ENCODE data around the gene SVIL.
"Not testable (repeated sequence)": the region's sequence is repeated elsewhere in the genome, so short reads cannot be mapped to it uniquely, and the experiment has no call there.

Gene SVIL

GRCh38 chr10:29567003-29567402 is 67.8 kb downstream of the SVIL start:
- DNase-seq, result no peak

GRCh38 chr10:29566209-29566608 is 68.6 kb downstream of the SVIL start:
- not testable (repeated sequence) for DNase-seq

- no peak for DNase-seq
These were observed 71.2 kb downstream of the SVIL start for GRCh38 chr10:29563420-29564035.

GRCh38 chr10:29563006-29563405 is 71.8 kb downstream of the SVIL start:
- not testable (repeated sequence) for DNase-seq

GRCh38 chr10:29559996-29560395 is 74.8 kb downstream of the SVIL start:
- no peak for DNase-seq

- no peak for DNase-seq
These were observed 77.1 kb downstream of the SVIL start for GRCh38 chr10:29557665-29558064.

- no peak for DNase-seq
These were observed 78.9 kb downstream of the SVIL start for GRCh38 chr10:29555746-29556481.

- no peak for DNase-seq
These were observed 79.6 kb downstream of the SVIL start for GRCh38 chr10:29555091-29555745.

GRCh38 chr10:29554660-29555059 is 80.1 kb downstream of the SVIL start:
- no peak for DNase-seq

GRCh38 chr10:29553544-29554250 is 81.1 kb downstream of the SVIL start:
- no peak for DNase-seq

GRCh38 chr10:29553116-29553515 is 81.7 kb downstream of the SVIL start:
- not testable (repeated sequence) for DNase-seq

- DNase-seq, result not testable (repeated sequence)
These were observed 85.3 kb downstream of the SVIL start for GRCh38 chr10:29549493-29549892.

- DNase-seq, result no peak
These were observed 87.9 kb downstream of the SVIL start for GRCh38 chr10:29546773-29547313.

GRCh38 chr10:29545122-29545521 is 89.6 kb downstream of the SVIL start:
- DNase-seq, result no peak

GRCh38 chr10:29543715-29544114 is 91.1 kb downstream of the SVIL start:
- no peak for DNase-seq

- DNase-seq, result no peak
These were observed 92.0 kb downstream of the SVIL start for GRCh38 chr10:29542723-29543122.

GRCh38 chr10:29541422-29542210 is 93.2 kb downstream of the SVIL start:
- DNase-seq, result no peak

- DNase-seq, result no peak
These were observed 94.8 kb downstream of the SVIL start for GRCh38 chr10:29540016-29540415.

GRCh38 chr10:29539412-29539811 is 95.4 kb downstream of the SVIL start:
- no peak for DNase-seq

- DNase-seq, result no peak
These were observed 97.0 kb downstream of the SVIL start for GRCh38 chr10:29537799-29538198.

GRCh38 chr10:29536691-29537090 is 98.1 kb downstream of the SVIL start:
- not testable (repeated sequence) for DNase-seq

GRCh38 chr10:29535778-29536453 is 98.9 kb downstream of the SVIL start:
- DNase-seq, result no peak

All from activated CD4-positive, alpha-beta T cell treated with anti-CD3 and anti-CD28 coated beads, Interleukin-2, amount 50 U/mL, for 48 hours (primary cell).